Smooth muscle cell (in vitro differentiated cells): Measurements from ENCODE around the gene INHBC. TPM values are rescaled to one million over a fixed set of nuclear protein-coding genes. Genes with fewer than 3 reads are reported as not detected.
A peak's percentile ranks its signal among the peaks of the same experiment; 100 is the strongest.

ENCODE experiments used
- DNase-seq: peaks from one replicate; lab custom pipeline; 2025; ENCODE audit not compliant: unreplicated experiment; lab: John Stamatoyannopoulos, UW
- H2AFZ ChIP-seq: fragments of 200-600 bp; sonication (generic); 2 replicates; pipeline ENCODE4 v1.6.0; 2016; ENCODE audit warnings: antibody characterized with exemption, low read depth, mild to moderate bottlenecking
- H3F3A ChIP-seq: fragments of 200-600 bp; sonication (generic); 2 replicates; pipeline ENCODE4 v1.6.0; 2017; ENCODE audit warnings: antibody characterized with exemption, low read depth
- H3K27ac ChIP-seq: fragments of 200-600 bp; sonication (generic); 2 replicates; pipeline ENCODE4 v1.5.1; 2016; ENCODE audit warnings: low read depth, mild to moderate bottlenecking
- H3K27me3 ChIP-seq: fragments of 200-600 bp; sonication (generic); 2 replicates; pipeline ENCODE4 v1.6.1; 2016; ENCODE audit warnings: low read depth, mild to moderate bottlenecking
- H3K36me3 ChIP-seq: fragments of 200-600 bp; sonication (generic); 2 replicates; pipeline ENCODE4 v1.5.1; 2016; ENCODE audit warnings: low read depth
- H3K4me1 ChIP-seq: fragments of 200-600 bp; sonication (generic); 2 replicates; pipeline ENCODE4 v1.5.1; 2016; ENCODE audit warnings: low read depth
- H3K4me2 ChIP-seq: fragments of 200-600 bp; sonication (generic); 2 replicates; pipeline ENCODE4 v1.6.0; 2016; ENCODE audit warnings: mild to moderate bottlenecking
- H3K4me3 ChIP-seq: fragments of 200-600 bp; sonication (generic); 2 replicates; pipeline ENCODE4 v1.5.1; 2016; ENCODE audit warnings: mild to moderate bottlenecking
- H3K79me2 ChIP-seq: fragments of 200-600 bp; sonication (generic); 2 replicates; pipeline ENCODE4 v1.6.0; 2016; ENCODE audit warnings: low read depth, mild to moderate bottlenecking
- H3K9ac ChIP-seq: fragments of 200-600 bp; sonication (generic); 2 replicates; pipeline ENCODE4 v1.6.0; 2016; ENCODE audit warnings: low read depth
- H3K9me3 ChIP-seq: fragments of 200-600 bp; sonication (generic); replicated peaks from 2 replicates; pipeline ENCODE4 v1.5.1; 2016; ENCODE audit warnings: low read depth
- H4K20me1 ChIP-seq: fragments of 200-600 bp; sonication (generic); 2 replicates; pipeline ENCODE4 v1.6.0; 2016; ENCODE audit warnings: low read depth
- CTCF ChIP-seq: fragments of 200-600 bp; sonication (generic); IDR thresholded peaks from 2 replicates; pipeline ENCODE4 v1.5.1; 2017; ENCODE audit warnings: borderline replicate concordance, mild to moderate bottlenecking, antibody characterized with exemption; ENCODE audit not compliant: insufficient read depth, poor library complexity, severe bottlenecking
- WGBS: methylation state at CpG from one replicate; pipeline ENCODE4 v1.1.7; 2016; ENCODE audit warnings: low lambda C conversion rate; 5-methylcytosine and 5-hydroxymethylcytosine counted together
- polyA plus RNA-seq: library from polyadenylated mRNA; unstranded; fragments of >200 nt; fragmentation: Nextera tagmentation; extraction: Ambion mirVana; gene quantifications from 2 replicates; pipeline ENCODE4 v1.2.1, GENCODE V29; 2016
- total RNA-seq: library from RNA; depleted of rRNA; stranded (reverse); fragments of >200 nt; gene quantifications from 2 replicates; pipeline ENCODE4 v1.2.3, GENCODE V29; 2014

INHBC gene
- total and polyA plus RNA-seq, 2 experiments from 2014 or later = 0.42 TPM; not detected in 1

GRCh38 chr12:57459750-57460467, 25.3 kb downstream of the INHBC start, which contains the start of gene GLI1:
Gene GLI1, plus strand, starts transcription at chr12:57459785. Its CDS starts 3,907 bp downstream, at chr12:57463692.
- WGBS = 0% methylated on average over 13 of the region's 36 CpGs
- H3K79me2 ChIP-seq = peaks cover 10% of the 10 kb centered on the region
- peak within 1 kb of the TSS; percentile 89 for H3K27ac ChIP-seq
- no peaks in the 10 kb centered on the region for H3K27me3 ChIP-seq
- H3F3A ChIP-seq = peaks cover 10% of the 10 kb centered on the region
- H3K9me3 ChIP-seq = no peaks in the 10 kb centered on the region
- H3K9ac ChIP-seq = peak within 1 kb of the TSS; percentile 66
- H2AFZ ChIP-seq = peak within 1 kb of the TSS; percentile 84
- no peaks in the 10 kb centered on the region for H3K36me3 ChIP-seq
- H4K20me1 ChIP-seq = no peaks in the 10 kb centered on the region
- H3K4me2 ChIP-seq = peak within 1 kb of the TSS; percentile 100
- H3K4me1 ChIP-seq = peaks cover 18% of the 10 kb centered on the region
- DNase-seq = no peak
- TF ChIP-seq CTCF = no peak
- H3K4me3 ChIP-seq = peak within 1 kb of the TSS; percentile 73

DNA sequence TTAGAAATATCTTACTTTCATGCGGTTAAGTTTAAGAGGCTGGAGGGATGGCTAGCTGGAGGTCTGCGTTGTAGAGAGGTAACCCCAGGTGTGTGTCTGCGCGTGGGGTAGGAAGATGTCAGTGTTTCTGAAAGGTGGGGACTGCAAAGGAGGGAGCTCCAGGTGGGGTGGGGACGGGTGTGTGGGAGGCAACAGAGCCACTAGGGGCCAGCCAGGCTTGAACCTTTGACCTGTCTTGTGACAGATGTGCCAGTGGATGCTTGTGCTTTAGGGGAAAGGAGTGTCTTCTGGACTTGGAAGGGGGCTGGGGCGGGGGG, 25.8 kb downstream of the INHBC start:
- Histone ChIP-seq H4K20me1 (no peaks in the 10 kb centered on the region), H3K27ac (no peak overlapping the region), H3K36me3 (no peaks in the 10 kb centered on the region), H3K4me1 (peaks cover 14% of the 10 kb centered on the region), H3K4me3 (peak overlapping the region; percentile 73), H3K27me3 (no peaks in the 10 kb centered on the region), H3K9me3 (no peaks in the 10 kb centered on the region), H3K4me2 (peak overlapping the region; percentile 100), H3K9ac (no peak overlapping the region), H3F3A (peaks cover 10% of the 10 kb centered on the region), H3K79me2 (peaks cover 10% of the 10 kb centered on the region), H2AFZ (no peak overlapping the region)
- DNase-seq = no peak
- no peak for TF ChIP-seq CTCF
- WGBS = 3% methylated on average over 6 of the region's 6 CpGs

DNA sequence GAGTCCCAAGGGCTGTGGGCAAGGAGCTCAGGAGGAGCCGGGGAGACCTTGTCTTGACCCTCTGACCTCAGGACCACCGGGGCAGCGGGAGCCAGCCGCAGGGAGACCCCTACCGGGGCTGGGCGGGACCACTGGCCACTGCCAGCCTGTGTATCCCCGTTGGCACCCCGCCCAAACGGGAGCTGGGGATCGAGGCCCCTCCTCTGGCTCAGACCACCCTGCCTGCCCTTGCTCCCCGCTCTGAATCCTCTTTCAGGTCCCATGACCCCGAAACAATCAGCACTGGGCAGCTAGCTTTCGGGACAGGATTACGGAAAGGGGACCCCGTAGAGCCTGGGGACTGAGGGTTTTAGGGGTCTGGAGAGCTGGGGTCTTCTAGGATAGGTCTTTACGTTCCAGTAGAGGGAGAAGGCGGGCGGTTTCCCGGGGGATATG, 26.3 kb downstream of the INHBC start:
- WGBS = under 1% methylated on average over 19 of the region's 19 CpGs
- H3K36me3 ChIP-seq = no peaks in the 10 kb centered on the region
- H3K4me1 ChIP-seq = peaks cover 11% of the 10 kb centered on the region
- H3K9me3 ChIP-seq = no peaks in the 10 kb centered on the region
- no peak overlapping the region for H3K9ac ChIP-seq
- no peaks in the 10 kb centered on the region for H4K20me1 ChIP-seq
- no peak for TF ChIP-seq CTCF
- H3K27me3 ChIP-seq = no peaks in the 10 kb centered on the region
- no peak overlapping the region for H2AFZ ChIP-seq
- H3K79me2 ChIP-seq = peaks cover 10% of the 10 kb centered on the region
- H3K27ac ChIP-seq = no peak overlapping the region
- no peak for DNase-seq
- peak overlapping the region; percentile 73 for H3K4me3 ChIP-seq
- H3F3A ChIP-seq = peaks cover 10% of the 10 kb centered on the region
- peak overlapping the region; percentile 100 for H3K4me2 ChIP-seq
